Kasumi-1 (cell line): ENCODE data around the gene TARS2.

Experiments used
- DNase-seq, 2 experiments: peaks; one replicate each; lab custom pipeline; 2025; lab: John Stamatoyannopoulos, UW

TARS2 gene

GRCh38 chr1:150537732-150538684, 50.8 kb downstream of the TARS2 start:
- DNase-seq = no peak

DNA sequence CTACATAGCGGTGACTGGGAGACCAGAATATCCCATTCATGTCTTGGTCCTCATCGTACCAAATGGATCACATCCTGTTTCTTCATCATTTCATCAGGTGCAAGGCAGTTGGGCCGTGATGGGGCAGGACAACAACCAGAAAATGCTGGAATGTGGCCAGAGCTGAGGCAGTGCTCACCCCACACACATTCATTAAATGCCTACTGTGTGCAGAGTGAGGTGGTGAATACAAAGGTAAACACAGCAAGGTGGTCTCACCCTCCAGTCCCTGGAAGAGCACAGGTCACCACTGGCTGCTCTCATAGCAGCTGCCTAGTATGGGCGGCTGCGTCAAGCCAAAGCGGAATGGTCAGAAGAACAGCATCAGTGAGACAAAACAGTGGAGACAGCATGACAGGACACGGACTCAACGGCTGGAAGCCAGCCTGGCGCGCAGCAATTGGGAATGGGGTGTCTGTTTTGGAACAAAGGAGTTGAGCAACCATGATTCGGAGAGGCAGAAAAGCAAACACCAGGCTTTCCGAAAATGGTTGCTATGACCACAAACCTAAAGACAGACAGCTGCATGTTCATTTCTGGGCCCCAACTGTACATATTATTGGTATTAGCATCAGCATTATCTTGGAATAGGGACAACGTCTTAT, 56.4 kb downstream of the TARS2 start:
- no peak for DNase-seq

DNA sequence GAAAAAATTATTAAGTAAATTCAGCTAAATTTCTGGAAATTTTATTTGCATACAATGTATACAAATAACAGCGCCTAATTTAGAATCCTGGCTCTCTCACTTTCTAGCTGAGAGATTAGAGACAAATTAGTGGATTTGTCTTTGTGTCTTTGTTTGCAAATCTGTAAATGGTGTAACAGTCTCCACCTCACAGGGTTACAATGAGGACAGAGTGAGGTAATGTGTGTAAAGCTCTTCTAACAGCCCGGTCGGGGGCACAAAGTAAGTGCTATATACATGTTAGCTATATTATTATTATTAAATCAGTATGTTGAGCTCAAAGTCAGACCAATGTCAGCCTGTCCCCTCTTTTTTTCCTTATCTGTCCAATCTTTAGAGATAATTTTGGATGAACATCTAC, 57.0 kb downstream of the TARS2 start:
- DNase-seq = no peak

DNA sequence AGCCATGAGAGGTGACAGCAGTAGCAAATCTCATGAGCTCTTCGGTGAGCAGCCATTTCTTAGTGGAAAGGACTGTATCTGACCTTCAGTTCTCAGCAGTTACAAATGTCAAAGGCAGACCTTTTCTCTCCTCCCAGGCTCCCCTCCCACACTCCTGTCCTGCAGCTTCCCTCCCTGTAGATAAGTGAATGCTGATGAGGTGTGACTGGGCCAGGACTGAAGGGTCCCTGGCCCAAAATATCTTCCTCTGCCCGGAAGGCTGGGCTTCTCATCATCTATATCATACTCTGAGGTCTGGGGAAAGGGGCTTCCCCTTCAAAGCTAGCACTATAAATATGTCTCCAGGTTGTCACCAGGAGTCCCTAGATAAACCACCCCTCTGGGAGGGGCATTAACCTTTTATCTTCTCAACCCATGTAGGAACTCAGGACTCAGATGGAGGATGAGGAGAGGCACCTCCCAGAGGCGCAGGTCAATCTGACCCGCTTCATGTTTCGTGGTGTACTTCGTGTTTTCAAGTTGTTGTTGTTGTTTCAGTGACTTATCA, 58.3 kb downstream of the TARS2 start:
- DNase-seq = no peak

- no peak for DNase-seq
Observed at GRCh38 chr1:150546294-150546937, 59.2 kb downstream of the TARS2 start.

GRCh38 chr1:150548324-150548631, 61.1 kb downstream of the TARS2 start:
- no peak for DNase-seq

- peak; percentile 57 to 59 for DNase-seq
Observed at GRCh38 chr1:150548632-150549495, 61.6 kb downstream of the TARS2 start, which contains the start of gene ADAMTSL4. TSS of gene ADAMTSL4 (plus strand) at chr1:150549408. CDS start at chr1:150552289, 2,881 bp downstream.

DNA sequence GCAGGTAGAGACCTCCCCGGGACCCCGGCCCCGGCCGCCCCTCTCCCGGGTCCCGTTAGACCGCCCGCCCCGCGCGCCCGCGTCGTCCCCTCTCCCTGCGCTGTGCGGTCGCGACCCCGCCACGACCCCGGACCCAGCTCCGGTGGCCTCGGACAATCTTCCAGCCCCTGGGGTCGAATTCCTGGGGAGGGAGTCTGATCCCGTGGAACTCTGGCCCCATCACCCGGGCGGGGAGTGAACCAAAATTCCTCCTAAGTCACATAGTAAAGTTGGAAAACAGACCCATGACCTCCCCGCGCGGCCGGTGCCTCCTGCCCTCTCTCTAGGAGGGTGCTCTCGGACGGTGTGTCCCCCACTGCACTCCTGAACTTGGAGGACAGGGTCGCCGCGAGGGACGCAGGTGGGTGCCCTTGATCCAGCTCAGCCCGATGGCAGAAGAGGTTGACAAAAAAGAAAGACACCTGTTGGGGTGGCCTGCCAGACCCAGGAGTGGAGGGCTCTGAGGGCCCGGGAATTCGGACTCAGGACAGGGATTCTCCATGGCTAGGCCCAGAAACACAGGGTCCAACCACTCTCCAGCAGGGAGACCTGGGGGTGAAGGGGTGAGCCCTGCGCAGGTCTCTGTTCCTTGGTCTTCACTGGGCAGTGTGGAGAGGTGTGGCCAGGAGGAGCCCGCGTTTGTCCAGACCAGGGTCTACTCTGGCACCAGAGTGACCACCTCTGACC, 62.4 kb downstream of the TARS2 start:
- no peak for DNase-seq

DNA sequence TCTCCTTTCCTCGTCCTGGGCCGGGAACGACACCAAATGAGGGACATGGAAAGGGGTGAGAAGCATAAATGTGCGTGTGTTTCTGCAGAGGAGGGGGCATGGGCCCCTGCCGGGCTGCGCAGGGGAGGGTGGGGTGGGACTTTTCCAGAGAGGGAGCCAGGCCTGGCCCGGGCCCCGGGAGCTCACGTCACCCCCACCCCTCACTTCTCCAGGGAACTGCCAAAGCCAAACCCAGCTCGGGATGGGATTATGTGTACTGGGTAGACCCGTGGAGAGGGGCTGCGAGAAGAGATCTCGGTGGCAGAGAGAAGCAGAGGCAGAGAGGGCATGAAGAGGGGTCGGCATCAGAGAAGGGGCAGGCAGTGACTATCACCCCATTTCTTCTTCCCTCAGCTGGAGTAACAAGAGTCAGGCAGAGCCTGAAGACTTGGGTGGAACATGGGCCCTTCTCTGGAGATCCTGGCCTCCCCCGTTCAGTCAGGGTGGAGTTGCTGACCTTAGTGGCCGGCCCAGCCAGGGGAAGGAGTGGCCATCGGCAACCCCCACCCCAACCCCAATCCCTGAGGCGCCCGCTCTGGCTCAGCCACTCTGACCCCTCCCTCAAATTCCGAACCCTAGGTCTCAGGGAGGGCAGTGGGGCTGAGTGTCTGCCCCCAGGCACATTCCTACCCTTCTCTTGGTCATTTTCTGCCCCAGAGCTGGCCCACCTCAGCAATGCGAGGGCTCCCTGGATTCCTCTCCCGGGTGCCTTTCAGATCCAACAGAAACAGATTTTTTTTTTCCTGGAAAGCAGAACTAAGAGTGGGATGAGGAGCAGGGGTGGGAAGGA, 63.2 kb downstream of the TARS2 start:
- DNase-seq = no peak

DNA sequence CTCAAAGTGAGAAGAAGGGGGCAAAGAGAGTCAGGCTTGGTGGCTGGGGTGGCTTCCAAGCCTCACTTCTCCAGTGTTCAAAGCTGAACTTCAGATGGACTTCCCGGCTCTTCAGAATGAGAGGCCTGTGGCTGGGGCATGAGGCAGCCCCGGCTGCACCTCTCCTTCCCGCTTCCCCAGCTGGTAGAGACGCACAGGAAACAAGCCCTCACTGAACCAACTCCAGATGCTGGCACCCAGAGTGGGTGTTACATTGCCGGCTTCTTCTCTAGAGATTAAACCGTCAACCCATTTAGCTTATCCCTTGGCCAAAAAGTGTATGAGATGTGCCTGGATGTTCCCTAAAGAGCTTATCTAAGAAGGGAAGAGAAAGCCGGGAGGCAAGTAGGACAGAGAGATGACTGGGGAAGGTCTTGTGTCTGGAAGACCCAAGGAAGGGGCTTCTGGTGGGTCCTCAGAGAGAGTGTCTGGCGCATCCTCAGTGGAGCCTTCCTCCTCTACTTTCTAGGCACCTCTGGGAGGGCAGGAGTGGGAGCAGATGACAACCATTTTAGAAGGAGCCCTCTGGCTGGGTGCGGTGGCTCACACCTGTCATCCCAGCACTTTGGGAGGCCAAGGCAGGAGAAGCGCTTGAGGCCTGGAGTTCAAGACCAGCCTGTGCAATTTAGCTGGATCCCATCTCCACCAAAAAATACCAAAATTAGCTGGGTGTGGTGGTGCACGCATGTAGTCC, 64.0 kb downstream of the TARS2 start:
- peak; percentile 72 to 76 for DNase-seq

DNA sequence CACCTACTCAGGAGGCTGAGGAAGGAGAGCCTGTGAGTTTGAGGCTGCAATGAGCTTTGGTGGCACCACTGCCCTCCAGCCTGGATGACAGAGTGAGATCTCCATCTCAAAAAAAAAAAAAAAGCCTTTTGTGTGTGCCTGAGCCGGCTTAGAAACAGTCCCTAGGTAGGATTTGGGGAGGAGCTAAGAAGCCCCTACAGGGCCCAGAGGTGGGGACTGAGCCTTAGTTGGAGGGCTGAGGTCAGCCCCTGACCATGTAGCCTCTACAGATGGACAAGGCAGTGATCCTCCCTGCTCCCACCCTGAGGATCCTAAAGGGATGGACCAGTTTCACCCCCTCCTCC, 64.5 kb downstream of the TARS2 start:
- no peak for DNase-seq

GRCh38 chr1:150552128-150552910, 65.1 kb downstream of the TARS2 start:
- peak; percentile 98 for DNase-seq

GRCh38 chr1:150552911-150553289, 65.7 kb downstream of the TARS2 start:
- no peak for DNase-seq

GRCh38 chr1:150553392-150554085, 66.3 kb downstream of the TARS2 start:
- DNase-seq = no peak

DNA sequence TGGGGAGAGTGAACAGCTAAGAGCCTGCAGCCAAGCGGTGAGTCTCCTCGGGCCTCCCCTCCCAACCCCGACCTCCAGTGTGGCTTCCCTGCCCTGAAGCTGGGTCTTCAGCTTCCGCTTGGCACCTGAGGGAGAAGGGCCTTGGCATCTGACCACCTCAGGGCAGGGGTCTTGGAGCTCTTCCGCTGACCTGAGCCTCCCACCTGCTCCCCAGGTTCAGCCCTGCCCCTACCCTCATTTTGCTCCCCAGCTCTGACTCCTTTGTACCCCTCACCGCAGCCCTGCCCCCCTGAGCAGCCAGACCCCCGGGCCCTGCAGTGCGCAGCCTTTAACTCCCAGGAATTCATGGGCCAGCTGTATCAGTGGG, 66.8 kb downstream of the TARS2 start:
- DNase-seq = no peak

GRCh38 chr1:150555198-150555970, 68.2 kb downstream of the TARS2 start:
- DNase-seq = no peak
